ENCODE data around the gene RNU4-1.

DNA sequence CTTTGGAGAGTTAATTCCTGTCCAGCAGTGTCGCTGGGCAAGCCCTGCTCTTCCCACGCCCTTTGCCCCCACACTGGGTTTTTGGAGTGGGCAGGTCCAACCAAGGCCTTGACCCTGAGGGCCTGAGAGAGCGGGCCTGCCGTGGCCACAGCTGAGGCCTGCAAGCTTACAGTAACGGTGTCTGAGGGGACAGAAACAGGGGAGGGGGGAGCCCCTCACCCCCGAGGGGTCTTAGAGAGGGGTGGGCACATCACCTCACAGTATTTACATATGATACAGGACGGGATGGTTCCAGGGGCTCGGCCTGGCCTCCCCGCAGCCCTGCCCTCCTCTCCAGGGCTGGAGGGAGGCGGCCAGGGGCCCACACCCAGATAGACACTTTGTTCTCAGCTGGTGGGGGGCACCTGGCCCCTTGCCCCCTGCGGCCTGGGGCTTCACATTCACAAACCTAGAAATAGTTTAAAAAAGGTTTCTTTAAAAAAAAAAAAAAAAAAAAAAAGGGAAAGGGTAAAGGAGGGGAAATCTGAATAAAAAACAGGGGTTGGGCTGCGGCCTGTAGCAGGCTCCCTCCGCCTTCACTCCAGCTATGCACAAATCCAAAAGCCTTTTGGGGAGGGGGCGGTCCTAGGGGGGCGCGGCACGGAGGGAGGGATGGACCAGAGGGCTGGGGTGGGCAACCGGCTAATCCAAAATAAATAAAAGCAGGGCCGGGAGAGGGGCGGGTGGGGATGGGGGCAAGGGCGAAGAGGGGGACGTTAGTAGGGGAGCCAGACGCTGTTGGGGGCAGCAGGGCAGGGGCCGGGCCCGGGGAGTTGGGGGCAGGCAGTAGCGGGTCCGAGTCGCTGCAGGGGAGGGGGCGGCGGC is 49.4 kb upstream of the RNU4-1 start:
- TF ChIP-seq, protein P1, sequence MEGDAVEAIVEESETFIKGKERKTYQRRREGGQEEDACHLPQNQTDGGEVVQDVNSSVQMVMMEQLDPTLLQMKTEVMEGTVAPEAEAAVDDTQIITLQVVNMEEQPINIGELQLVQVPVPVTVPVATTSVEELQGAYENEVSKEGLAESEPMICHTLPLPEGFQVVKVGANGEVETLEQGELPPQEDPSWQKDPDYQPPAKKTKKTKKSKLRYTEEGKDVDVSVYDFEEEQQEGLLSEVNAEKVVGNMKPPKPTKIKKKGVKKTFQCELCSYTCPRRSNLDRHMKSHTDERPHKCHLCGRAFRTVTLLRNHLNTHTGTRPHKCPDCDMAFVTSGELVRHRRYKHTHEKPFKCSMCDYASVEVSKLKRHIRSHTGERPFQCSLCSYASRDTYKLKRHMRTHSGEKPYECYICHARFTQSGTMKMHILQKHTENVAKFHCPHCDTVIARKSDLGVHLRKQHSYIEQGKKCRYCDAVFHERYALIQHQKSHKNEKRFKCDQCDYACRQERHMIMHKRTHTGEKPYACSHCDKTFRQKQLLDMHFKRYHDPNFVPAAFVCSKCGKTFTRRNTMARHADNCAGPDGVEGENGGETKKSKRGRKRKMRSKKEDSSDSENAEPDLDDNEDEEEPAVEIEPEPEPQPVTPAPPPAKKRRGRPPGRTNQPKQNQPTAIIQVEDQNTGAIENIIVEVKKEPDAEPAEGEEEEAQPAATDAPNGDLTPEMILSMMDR (optimal IDR thresholded peaks at IDR 0.05 in 1 of 3, IDR thresholded peaks at IDR 0.05 in 1 of 3, conservative IDR thresholded peaks at IDR 0.05 in 1 of 3; ENCODE audit: extremely low read depth in 1 of 3, insufficient read depth in 2 of 3, low read length in 3 of 3) = no peak
- TF ChIP-seq EZH2 (IDR thresholded peaks at IDR 0.05; ENCODE audit: low read length) = no peak

All from keratinocyte (primary cell).